Endothelial cell of umbilical vein (primary cell): Measurements from ENCODE around the gene GUCY2D.
A peak's percentile ranks its signal among the peaks of the same experiment; 100 is the strongest.

Experiments
- CTCF ChIP-seq, 2 donors: IDR thresholded peaks; 1 replicate in 1 of 2; 2 replicates in 1 of 2; pipeline ENCODE4 v1.5.1; 2011; ENCODE audit warnings: low read length in 2 of 2, mild to moderate bottlenecking in 2 of 2, moderate library complexity in 2 of 2, control low read depth in 1 of 2, inconsistent platforms in 1 of 2, low read depth in 1 of 2; ENCODE audit not compliant: insufficient read depth in 1 of 2; ENCODE audit errors: extremely low read depth in 1 of 2
- EZH2 ChIP-seq: IDR thresholded peaks from 2 replicates; pipeline ENCODE4 v1.6.1; 2012; ENCODE audit warnings: borderline replicate concordance, low read depth, mild to moderate bottlenecking, moderate library complexity, low read length, inconsistent platforms; ENCODE audit not compliant: severe bottlenecking
- FOS ChIP-seq: IDR thresholded peaks from 2 replicates; pipeline ENCODE4 v1.6.1; 2011; ENCODE audit warnings: mild to moderate bottlenecking, low read length, moderate library complexity, borderline replicate concordance; ENCODE audit not compliant: insufficient read depth
- GATA2 ChIP-seq: IDR thresholded peaks from 2 replicates; pipeline ENCODE4 v1.7.0; 2011; ENCODE audit warnings: low read depth, mild to moderate bottlenecking, moderate library complexity, mixed read lengths, low read length; ENCODE audit not compliant: insufficient read length, insufficient read depth
- JUN ChIP-seq: IDR thresholded peaks from 2 replicates; pipeline ENCODE4 v1.6.1; 2011; ENCODE audit warnings: borderline replicate concordance, low read depth; ENCODE audit not compliant: insufficient read length, insufficient read depth
- MAX ChIP-seq: IDR thresholded peaks from 2 replicates; pipeline ENCODE4 v1.6.1; 2011; ENCODE audit not compliant: insufficient read depth, insufficient read length
- MYC ChIP-seq: IDR thresholded peaks from one replicate; pipeline ENCODE4 v1.6.1; 2011; ENCODE audit warnings: mild to moderate bottlenecking, low read depth, low read length
- POLR2A ChIP-seq: IDR thresholded peaks from 2 replicates; pipeline ENCODE4 v1.6.1; 2012; ENCODE audit warnings: low read depth, mild to moderate bottlenecking, control low read depth, low read length
- POLR2AphosphoS5 ChIP-seq: IDR thresholded peaks from 2 replicates; pipeline ENCODE4 v1.6.1; 2012; ENCODE audit warnings: low read depth, mild to moderate bottlenecking, control low read depth, low read length, moderate library complexity; ENCODE audit not compliant: insufficient read depth

- TF ChIP-seq POLR2AphosphoS5 (no peak), CTCF (IDR thresholded peaks at IDR 0.05; ENCODE audit: extremely low read depth in 1 of 2, insufficient read depth in 1 of 2, low read depth in 1 of 2, low read length in 2 of 2) (peak; percentile 53 to 56), EZH2 (no peak), POLR2A (no peak), MAX (no peak), GATA2 (no peak), MYC (no peak), FOS (no peak), JUN (no peak)
Measured at GRCh38 chr17:8060274-8060673, 57.9 kb downstream of the GUCY2D start.
